ENCODE measurements around the gene DNAL4.
"Not testable (repeated sequence)": the region's sequence is repeated elsewhere in the genome, so short reads cannot be mapped to it uniquely, and the experiment has no call there.

Gene DNAL4

DNA sequence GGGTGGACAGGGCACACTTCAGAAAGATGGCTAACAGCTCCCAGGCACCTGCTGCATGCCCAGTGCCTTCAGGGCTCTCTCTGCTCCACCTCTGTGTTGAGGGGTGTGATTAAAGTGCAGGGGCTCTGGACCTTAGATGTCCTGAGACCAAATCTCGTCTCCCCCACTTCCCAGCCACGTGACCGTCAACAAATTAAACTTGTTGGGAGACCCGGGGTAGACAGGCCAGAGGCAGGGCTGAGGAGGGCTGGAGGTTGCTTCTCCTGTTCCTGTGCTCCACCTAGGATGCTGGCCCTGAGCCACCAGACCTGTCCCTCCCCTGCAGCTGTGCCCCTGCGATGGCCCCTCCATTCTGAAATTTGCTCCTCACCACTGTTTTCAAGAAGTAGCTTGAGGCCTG lies 32.9 kb upstream of the DNAL4 start:
- no peak for DNase-seq

DNA sequence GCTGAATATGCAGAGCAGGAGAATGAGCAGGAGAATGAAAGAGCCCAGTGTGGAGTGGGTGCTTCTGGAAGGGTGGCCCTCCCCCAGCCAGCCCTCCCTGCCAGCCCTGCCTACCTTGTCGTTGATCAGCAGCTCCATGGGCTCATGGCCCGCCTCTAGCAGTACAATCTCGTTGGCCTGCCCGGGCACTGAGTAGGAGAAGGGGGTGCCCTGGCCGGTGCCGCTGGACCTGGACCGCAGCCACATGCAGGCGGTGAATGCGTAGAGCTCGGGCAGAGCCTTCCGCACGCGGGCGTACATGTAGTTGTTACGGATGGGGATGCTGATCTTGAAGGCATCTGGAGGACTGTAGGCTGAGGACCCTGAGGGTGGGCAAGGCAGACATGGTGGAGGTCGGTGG lies 32.4 kb upstream of the DNAL4 start:
- no peak for DNase-seq

GRCh38 chr22:38824585-38824984 lies 30.6 kb upstream of the DNAL4 start:
- no peak for DNase-seq

GRCh38 chr22:38823637-38824036 lies 29.7 kb upstream of the DNAL4 start:
- no peak for DNase-seq

DNA sequence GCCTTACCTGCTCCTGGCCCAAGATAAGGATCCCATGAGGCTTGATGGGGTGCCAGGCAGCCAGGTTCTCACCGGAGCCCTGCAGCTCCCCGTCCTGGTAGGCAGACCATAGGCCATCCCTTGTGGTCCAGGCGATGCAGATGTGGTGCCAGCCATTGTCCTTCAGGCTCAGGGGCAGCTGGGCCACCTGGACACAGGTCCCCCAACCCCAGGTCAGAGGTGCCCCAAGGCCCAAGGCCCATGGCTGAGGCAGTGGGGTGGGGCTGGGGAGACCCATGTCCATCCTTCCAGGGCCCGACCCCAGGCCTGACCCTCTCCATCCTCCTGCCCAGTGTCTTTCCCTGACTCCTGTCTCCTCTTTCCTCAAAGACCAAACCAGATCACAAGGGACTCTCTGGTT lies 29.1 kb upstream of the DNAL4 start:
- DNase-seq, result no peak

GRCh38 chr22:38820020-38820419 lies 26.1 kb upstream of the DNAL4 start:
- DNase-seq, result no peak

DNA sequence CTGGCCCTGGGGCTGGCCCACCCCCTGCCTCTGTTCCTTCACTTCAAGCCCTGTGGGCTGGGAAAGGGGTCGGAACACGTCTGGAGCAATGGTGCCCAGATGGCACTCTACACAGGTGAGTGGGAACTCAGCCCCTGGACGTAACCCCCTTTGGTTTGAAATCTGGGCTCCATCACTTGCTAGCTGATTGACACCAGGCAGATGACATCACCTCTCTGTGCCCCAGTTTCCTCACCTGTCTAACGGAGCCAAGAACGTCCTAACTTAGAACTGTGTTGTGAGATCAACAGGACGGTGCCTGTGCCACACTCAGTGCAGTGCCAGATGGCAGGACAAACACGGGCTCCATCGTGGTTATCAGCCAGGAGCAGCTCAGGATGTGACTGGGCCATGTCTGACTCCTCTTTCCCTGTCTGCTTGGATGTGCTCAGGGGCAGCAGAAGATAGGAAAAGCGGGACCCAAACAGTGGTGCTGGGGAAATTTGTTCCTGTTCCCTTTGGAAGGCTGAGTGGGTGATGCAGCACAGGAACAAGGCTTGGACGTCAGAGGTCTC lies 25.5 kb upstream of the DNAL4 start:
- DNase-seq, result no peak

DNA sequence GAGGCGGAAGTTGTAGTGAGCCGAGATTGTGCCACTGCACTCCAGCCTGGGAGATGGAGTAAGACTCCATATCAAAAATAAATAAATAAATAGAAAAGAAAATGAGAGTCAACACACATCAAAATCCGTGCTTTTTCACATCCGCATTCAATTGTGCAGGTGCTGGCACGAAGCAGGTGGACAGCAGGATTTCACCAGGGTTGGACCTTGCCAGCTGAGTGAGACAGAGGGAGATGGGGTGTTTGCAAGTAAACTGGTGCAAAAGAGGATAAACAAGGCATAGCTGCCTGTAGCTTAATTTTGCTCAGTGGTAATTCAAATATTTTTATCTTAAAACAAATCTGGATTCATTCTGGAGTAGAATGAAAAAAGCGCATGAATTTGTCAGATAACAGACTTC lies 23.3 kb upstream of the DNAL4 start:
- no peak for DNase-seq

- no peak for DNase-seq
Observed at GRCh38 chr22:38815842-38816241, 21.9 kb upstream of the DNAL4 start.

GRCh38 chr22:38811241-38811640 lies 17.3 kb upstream of the DNAL4 start:
- DNase-seq, result no peak

DNA sequence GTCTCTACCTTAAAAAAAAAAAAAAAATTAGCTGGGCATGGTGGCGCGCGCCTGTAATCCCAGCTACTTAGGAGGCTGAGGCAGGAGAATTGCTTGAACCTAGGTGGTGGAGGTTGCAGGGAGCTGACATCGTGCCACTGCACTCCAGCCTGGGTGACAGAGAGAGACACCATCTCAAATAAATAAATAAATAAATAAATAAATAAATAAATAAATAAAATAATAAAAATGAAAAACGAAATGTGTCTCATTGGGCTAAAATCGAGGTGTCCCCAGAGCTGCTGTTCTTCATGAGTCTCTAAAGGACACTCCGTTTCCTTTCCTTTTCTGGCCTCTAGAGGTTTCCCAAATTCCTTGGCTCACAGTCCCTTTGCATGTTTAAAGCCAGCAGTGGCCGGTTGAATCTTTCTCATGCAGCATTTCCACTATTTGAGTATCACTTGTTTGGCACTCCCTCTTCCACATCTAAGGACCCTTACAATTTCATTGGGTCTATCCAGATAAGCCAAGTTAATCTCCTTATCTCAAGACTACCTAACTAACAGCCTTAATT lies 11.2 kb upstream of the DNAL4 start:
- not testable (repeated sequence) for DNase-seq

- DNase-seq, result no peak
Observed at GRCh38 chr22:38802671-38803121, 8.8 kb upstream of the DNAL4 start.

GRCh38 chr22:38799265-38800002 lies 5.5 kb upstream of the DNAL4 start:
- DNase-seq, result no peak

DNA sequence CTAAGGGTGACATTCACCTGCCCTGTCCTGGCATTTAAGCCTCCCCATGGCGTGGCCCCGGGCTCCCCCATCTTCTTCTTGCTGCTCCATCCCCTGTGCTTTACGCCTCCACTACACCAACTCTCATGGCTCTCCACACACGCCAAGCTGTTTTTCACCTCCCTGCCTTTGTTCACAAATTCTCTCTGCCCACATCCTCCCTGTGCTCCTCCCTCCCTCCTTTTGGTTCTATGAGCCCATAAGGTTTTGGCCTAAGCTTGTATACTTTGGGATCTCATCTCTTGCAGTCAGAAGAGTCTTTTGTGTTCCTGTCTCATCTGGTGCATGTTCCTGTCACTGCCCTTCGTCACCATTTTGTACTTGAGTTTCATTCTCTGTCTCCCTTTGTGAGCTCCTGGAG lies 4.6 kb upstream of the DNAL4 start:
- DNase-seq, result no peak

DNA sequence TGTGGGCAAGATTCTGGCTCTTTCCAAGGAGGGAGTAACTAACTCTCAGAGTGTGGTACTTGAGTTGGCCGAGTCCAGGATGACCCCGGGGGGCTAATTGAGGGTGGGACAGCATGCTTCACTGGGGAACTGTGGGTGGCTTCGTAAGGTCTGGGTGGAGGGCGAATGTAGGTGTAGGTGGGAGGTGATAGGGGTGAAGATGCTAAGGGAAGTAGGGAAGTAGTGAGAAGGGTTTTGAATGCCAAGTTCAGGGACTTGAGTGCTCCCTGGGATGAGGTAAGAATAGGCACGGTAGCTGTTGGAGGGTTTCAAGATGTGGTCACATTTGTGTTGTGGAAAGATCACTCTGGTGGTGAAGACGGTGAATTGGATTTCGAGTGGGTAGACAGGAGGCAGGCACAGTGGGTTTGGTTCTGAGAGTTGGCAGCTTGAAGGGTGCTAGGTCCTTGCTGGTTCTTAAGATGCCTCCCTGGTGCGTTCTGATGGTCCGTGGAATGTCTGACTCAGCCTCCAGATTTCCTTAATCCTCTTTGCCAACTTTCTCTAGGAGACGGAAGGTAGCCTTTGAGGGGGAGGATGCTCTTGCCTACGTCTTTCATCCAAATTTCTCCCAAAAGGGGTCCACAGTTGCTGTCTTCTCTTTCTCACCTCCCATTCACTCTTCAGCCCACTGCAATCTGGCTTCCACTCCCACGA lies 2.5 kb upstream of the DNAL4 start:
- no peak for DNase-seq

DNA sequence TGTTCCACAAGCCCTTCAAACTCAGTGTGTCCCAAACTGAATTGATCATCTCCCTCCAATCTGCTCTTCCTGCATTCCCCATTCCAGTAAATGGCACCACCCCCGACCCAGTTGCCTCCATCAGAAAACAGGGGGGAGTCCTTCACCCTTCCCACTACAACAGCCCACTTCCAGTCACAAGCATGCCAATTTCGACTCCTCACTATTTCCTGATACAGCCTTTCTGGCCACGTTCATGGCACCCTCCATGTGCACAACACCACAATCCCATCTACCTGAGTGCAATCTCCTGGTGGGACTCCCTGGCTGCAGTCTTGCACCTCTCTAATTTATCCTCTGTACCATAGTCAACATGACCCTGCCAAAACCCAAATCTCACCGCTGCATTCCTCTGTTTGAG lies 1.6 kb upstream of the DNAL4 start:
- no peak for DNase-seq

DNA sequence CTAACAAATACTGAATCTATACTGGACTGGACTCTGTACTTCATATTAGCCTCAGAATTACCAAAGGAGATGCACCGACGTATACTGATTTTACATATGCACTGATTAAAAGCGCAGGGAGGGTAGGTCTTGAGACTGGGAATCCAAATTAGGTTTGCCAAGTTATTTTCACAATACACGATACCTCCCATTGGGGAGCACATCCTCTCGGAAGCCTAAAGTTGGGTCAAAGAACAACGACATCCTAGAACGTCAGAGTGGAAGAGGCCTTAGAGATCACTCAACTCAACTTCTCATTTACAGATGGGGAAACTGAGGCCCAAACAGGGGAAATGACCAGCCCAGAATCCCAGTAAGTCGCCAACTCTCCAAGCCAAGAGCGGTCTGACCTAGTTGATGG lies 626 bp downstream of the DNAL4 start:
- no peak for DNase-seq

DNA sequence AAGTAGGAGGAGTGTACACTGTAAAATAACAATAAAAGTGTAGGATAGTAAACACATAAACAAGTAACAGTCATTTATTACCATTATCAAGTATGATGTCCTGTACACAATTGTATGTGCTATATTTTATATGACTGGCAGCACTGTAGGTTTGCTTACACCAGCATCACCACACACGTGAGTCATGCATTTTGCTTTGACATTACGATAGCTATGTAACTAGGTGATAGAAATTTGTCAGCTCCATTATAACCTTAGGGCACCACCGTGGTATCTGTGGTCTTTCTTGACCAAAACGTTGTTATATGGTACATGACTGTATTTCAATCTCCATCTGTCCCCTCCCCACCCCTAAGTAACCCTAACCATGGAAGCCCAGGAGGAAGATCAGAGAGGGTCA lies 1.1 kb downstream of the DNAL4 start:
- DNase-seq, result no peak

DNA sequence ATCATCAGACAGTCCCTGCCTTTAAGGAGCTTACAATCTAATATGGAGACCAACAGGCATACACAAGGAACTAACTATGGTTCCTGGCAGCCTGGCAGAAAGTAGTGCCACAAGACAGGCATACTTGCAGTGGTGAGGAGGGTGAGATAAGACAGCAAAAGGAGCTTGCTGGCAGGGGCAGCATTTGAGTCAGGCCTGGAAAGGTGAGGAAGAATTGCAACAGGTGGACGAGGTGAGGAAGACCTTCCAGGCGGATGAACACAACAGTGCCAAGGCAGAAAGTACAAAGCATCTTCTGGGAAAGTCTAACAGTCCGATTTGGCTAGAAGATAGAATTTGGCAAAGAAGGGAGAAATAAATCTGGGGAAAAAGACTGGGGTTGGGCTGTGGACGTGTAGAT lies 4.3 kb downstream of the DNAL4 start:
- DNase-seq, result no peak

- DNase-seq, result no peak
Observed at GRCh38 chr22:38788846-38789245, 5.1 kb downstream of the DNAL4 start.

GRCh38 chr22:38788021-38788816 lies 5.7 kb downstream of the DNAL4 start:
- DNase-seq, result peak; percentile 57

DNA sequence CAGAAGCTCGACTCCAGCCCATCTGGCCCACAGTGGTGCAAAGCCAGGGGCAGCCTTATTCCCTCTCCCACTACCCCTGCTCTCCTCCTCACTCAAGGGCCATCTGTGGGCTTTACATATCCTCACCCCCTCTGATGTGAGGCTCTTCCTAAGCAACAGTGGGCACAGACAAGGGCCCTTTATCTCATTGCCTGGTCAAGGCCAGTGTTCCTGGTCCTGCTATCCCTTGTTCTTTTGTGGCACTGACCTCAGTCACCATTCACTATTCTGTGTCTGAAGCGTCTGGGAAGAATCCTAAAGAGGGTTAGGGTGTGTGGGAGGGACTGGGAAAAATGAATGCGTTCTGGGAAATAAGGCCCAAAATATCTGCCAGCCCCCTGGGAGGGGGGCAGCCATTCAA lies 7.3 kb downstream of the DNAL4 start:
- DNase-seq, result no peak

- no peak for DNase-seq
Observed at GRCh38 chr22:38784856-38785255, 9.1 kb downstream of the DNAL4 start.
